ENCODE measurements around the gene EMILIN2.

- TF ChIP-seq EZH2phosphoT487 (IDR thresholded peaks at IDR 0.05; ENCODE audit: low read depth, severe bottlenecking, unreplicated experiment) (no peak), CTCF (IDR thresholded peaks at IDR 0.05; ENCODE audit: poor library complexity) (no peak)
Measured at GRCh38 chr18:2956056-2956455, 109.2 kb downstream of the EMILIN2 start.
